Heart left ventricle (tissue), 16 donors: ENCODE measurements around the gene TGFBR3. TPM values are rescaled to one million over a fixed set of nuclear protein-coding genes. Genes with fewer than 3 reads are reported as not detected.

Source experiments
- ATAC-seq, 4 donors: fragments of 200-7000 bp; cut with Tn5 transposase; one replicate each; pipeline ENCODE4 v1.9.1; 2020 to 2022; ENCODE audit warnings: moderate library complexity in 4 of 4, mild to moderate bottlenecking in 3 of 4, moderate number of reproducible peaks in 1 of 4
- DNase-seq, 5 donors: peaks; one replicate each; pipeline ENCODE4 v3.0.0-alpha.2; 2020
- H3K27ac ChIP-seq, 12 donors: fragments of 200-600 bp; sonication (generic) in 4 of 12; one replicate each; pipeline versions ENCODE4 v1.5.0 to v1.8.0; 2016 to 2022; ENCODE audit warnings: mild to moderate bottlenecking in 2 of 12
- H3K27me3 ChIP-seq, 9 donors: fragments of 200-600 bp; sonication (generic) in 2 of 9; one replicate each; pipeline versions ENCODE4 v1.5.1 to v1.8.0; 2016 to 2022; ENCODE audit warnings: mild to moderate bottlenecking in 3 of 9
- H3K36me3 ChIP-seq, 9 donors: fragments of 200-600 bp; sonication (generic) in 2 of 9; one replicate each; pipeline versions ENCODE4 v1.5.0 to v1.8.0; 2018 to 2022; ENCODE audit warnings: mild to moderate bottlenecking in 2 of 9
- H3K4me1 ChIP-seq, 12 donors: fragments of 200-600 bp; sonication (generic) in 4 of 12; one replicate each; pipeline versions ENCODE4 v1.5.0 to v1.8.0; 2016 to 2022; ENCODE audit warnings: mild to moderate bottlenecking in 3 of 12
- H3K4me3 ChIP-seq, 12 donors: fragments of 200-600 bp; sonication (generic) in 4 of 12; one replicate each; pipeline versions ENCODE4 v1.5.0 to v1.8.0; 2017 to 2022; ENCODE audit warnings: mild to moderate bottlenecking in 9 of 12, moderate library complexity in 4 of 12
- H3K9me3 ChIP-seq, 12 donors: fragments of 200-600 bp; sonication (generic) in 4 of 12; one replicate each; pipeline versions ENCODE4 v1.5.0 to v1.8.0; 2016 to 2022; ENCODE audit warnings: mild to moderate bottlenecking in 1 of 12
- POLR2A ChIP-seq, 2 donors: fragments of 450-650 bp; IDR thresholded peaks; one replicate each; pipeline ENCODE4 v1.6.1; 2017; ENCODE audit warnings: antibody characterized with exemption in 2 of 2, mild to moderate bottlenecking in 2 of 2, moderate library complexity in 2 of 2
- WGBS, 4 donors: extraction: QIAGEN DNeasy Blood & Tissue Kit in 2 of 4; methylation state at CpG; one replicate each; pipeline versions ENCODE4 v1.1.5 to v1.1.7; 2013 to 2018; 5-methylcytosine and 5-hydroxymethylcytosine counted together
- intact Hi-C, 10 donors: fragments of 100-400 bp; cut with DNase I; formaldehyde crosslinking; loops; one replicate each; pipeline versions ENCODE4 v1.11.1 to v1.14.2; 2022
- polyA plus RNA-seq, 2 donors: library from polyadenylated mRNA; stranded (reverse); fragments of 200-250 nt; gene quantifications; one replicate each; pipeline ENCODE4 v1.2.3, GENCODE V29; 2013
- total RNA-seq, 9 donors: library from RNA; depleted of rRNA in 2 of 9; stranded (reverse); fragments of >200 nt in 2 of 9; fragmentation: NEBNext Ultra II Directional in 3 of 9; extraction: Animal tissue kit (Norgen Biotek cat#: 25700) in 3 of 9; gene quantifications; one replicate each; pipeline versions ENCODE4 v1.1.0 to v1.2.4, GENCODE V29; 2016 to 2023
- TF ChIP-seq, protein P1 (sequence below), 12 donors: fragments of 200-600 bp; sonication (generic) in 4 of 12; IDR thresholded peaks; one replicate each; pipeline versions ENCODE4 v1.5.0 to v1.8.0; 2018 to 2022; ENCODE audit warnings: antibody characterized with exemption in 12 of 12, mild to moderate bottlenecking in 5 of 12
- donor health status: ischemic (EF 13 %, LVEDD 7.1; RV severe dilation, severe dysfunction).
- donor health status: healthy with polysubstance abuse.
- donor health status: DM: no; HTN: yes; CAD: no.
- donor health status: DM: no; HTN: no; CAD: no.
- donor health status: ischemic (EF 25% LVEDD 6.9; RV normal size, moderate dysfunction).
- donor health status: ischemic (EF 25% LVEDD 5.7; RV mildly dilated, moderate dysfunction).
- donor health status: healthy.
- donor health status: DM: yes; HTN: yes; CAD: no.
- donor health status: ischemic (EF 35%, LVEDD 5.7; RV mildly dilated, moderate dysfunction).
- donor health status: nonischemic (EF 11% LVEDD 7.7; RV severe dilation, severe dysfunction).
- donor health status: DM: yes; HTN: yes; CAD: no.
- donor health status: PGD.
- donor health status: ischemic (EF 29% LVEDD 5.4; RV normal size, mild dysfunction).
- donor health status: nonischemic (EF 23%, LVEDD 6.1; RV moderate dilation, normal function).

Gene TGFBR3
- total and polyA plus RNA-seq, 11 donors = 6.9 to 51.8 (median 22.7) TPM

DNA sequence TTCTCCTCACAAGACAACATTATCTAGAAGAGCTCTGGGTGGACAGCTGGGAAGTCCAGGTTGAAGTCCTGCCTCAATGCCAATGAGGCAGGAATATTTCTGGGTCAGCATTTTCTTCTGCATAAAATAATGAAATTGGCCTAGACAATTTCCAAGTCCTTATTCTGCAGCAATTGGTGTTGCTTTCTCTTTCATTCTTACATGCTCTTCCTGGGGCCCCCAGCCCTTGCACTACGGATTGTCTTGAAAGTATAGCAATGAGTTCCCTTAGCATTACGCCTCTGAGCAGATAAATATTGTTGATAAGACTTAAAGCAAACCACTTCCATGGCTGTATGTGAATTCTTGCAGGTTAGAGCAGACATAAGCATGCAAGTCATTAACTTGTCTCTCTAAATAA lies 188.5 kb downstream of the TGFBR3 start:
- peak overlapping the region in 6 of 12 donors; percentile 23 to 78 (median 34) for H3K27ac ChIP-seq
- intact Hi-C loops = loop anchor here in 6 of 10 donors (5.0 to 10.0 kb wide), 6 partner anchors 35 to 187 kb away; partner anchors contain the start of gene TGFBR3 (in 1 of the 6)
- 43 to 56% (median 52%) methylated on average over 2 of the region's 2 CpGs for WGBS, 4 donors
- H3K4me3 ChIP-seq = no peak overlapping the region
- no peaks in the 10 kb centered on the region for H3K27me3 ChIP-seq
- H3K36me3 ChIP-seq = peaks cover 0 to 25% (median 11%) of the 10 kb centered on the region in 9 donors
- TF ChIP-seq, protein P1, sequence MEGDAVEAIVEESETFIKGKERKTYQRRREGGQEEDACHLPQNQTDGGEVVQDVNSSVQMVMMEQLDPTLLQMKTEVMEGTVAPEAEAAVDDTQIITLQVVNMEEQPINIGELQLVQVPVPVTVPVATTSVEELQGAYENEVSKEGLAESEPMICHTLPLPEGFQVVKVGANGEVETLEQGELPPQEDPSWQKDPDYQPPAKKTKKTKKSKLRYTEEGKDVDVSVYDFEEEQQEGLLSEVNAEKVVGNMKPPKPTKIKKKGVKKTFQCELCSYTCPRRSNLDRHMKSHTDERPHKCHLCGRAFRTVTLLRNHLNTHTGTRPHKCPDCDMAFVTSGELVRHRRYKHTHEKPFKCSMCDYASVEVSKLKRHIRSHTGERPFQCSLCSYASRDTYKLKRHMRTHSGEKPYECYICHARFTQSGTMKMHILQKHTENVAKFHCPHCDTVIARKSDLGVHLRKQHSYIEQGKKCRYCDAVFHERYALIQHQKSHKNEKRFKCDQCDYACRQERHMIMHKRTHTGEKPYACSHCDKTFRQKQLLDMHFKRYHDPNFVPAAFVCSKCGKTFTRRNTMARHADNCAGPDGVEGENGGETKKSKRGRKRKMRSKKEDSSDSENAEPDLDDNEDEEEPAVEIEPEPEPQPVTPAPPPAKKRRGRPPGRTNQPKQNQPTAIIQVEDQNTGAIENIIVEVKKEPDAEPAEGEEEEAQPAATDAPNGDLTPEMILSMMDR (IDR thresholded peaks at IDR 0.05) = no peak
- TF ChIP-seq POLR2A (IDR thresholded peaks at IDR 0.05) = no peak
- ATAC-seq = no peak
- DNase-seq = no peak
- H3K4me1 ChIP-seq = peaks cover 0 to 85% (median 49%) of the 10 kb centered on the region in 12 donors
- no peaks in the 10 kb centered on the region for H3K9me3 ChIP-seq

DNA sequence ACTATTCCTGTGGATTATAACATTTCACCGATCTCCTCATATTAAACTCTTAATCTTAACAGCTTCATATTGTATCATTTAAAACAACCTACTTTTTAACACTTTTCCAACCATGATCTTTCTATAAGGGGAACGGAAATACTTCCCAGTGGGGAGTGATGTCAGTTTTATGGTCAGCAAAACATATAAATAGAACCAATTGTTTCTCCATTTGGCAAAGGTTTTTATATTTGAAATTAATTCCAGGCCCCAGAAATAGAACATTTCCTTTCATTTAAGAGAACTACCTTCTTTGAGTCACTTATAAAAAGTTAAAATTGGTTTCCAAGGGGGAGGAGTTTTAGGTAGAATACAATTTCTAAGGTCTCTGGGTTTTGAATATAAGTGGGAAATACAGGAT lies 189.6 kb downstream of the TGFBR3 start:
- Histone ChIP-seq H3K4me1 (peaks cover 0 to 77% (median 47%) of the 10 kb centered on the region in 12 donors), H3K9me3 (no peaks in the 10 kb centered on the region), H3K36me3 (peaks cover 0 to 30% (median 11%) of the 10 kb centered on the region in 9 donors), H3K27me3 (no peaks in the 10 kb centered on the region), H3K4me3 (no peak overlapping the region), H3K27ac (peak overlapping the region in 4 of 12 donors; percentile 11 to 68 (median 18))
- DNase-seq (no peak), ATAC-seq (no peak)
- intact Hi-C loops = loop anchor here in 6 of 10 donors (5.0 to 10.0 kb wide), 6 partner anchors 36 to 188 kb away; partner anchors contain the start of gene TGFBR3 (in 1 of the 6)
- 41 to 69% (median 53%) methylated on average over 2 of the region's 2 CpGs for WGBS, 4 donors
- TF ChIP-seq, protein P1 (IDR thresholded peaks at IDR 0.05) = no peak
- TF ChIP-seq POLR2A (IDR thresholded peaks at IDR 0.05) = no peak

DNA sequence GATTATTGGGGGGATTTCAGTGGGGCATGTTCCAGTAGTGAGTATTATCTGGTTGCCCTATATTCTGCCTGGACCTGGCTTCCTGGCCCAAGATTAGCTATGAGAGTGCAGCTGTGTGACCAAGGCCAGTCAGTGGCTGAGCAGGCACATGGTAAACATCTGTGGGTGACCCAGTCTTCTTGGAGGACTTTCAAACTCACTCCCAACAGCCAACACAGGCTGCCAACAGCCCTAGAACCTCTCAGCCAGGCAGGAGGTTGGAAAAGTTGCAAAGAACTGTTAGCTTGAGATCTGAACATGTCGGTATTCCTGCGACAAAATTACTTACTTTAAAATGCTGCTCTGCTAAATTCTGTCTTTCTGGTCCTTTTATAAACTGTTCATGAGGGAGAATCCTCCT lies 192.4 kb downstream of the TGFBR3 start:
- Histone ChIP-seq H3K36me3 (peaks cover 0 to 31% (median 11%) of the 10 kb centered on the region in 9 donors), H3K27me3 (no peaks in the 10 kb centered on the region), H3K9me3 (no peaks in the 10 kb centered on the region), H3K4me1 (peaks cover 0 to 62% (median 42%) of the 10 kb centered on the region in 12 donors), H3K27ac (peak overlapping the region; percentile 42 to 79 (median 62)), H3K4me3 (no peak overlapping the region)
- DNase-seq (peak; percentile 56 to 83 (median 65)), ATAC-seq (peak; percentile 93 to 96 (median 94))
- WGBS, 4 donors = 40 to 69% (median 49%) methylated on average over 2 of the region's 2 CpGs
- no peak for TF ChIP-seq POLR2A (IDR thresholded peaks at IDR 0.05)
- TF ChIP-seq, protein P1 (IDR thresholded peaks at IDR 0.05) = no peak
- intact Hi-C loops = loop anchor here in 5 of 10 donors (5.0 to 10.0 kb wide), 5 partner anchors 51 to 194 kb away; partner anchors contain the start of gene TGFBR3 (in 2 of the 5)

DNA sequence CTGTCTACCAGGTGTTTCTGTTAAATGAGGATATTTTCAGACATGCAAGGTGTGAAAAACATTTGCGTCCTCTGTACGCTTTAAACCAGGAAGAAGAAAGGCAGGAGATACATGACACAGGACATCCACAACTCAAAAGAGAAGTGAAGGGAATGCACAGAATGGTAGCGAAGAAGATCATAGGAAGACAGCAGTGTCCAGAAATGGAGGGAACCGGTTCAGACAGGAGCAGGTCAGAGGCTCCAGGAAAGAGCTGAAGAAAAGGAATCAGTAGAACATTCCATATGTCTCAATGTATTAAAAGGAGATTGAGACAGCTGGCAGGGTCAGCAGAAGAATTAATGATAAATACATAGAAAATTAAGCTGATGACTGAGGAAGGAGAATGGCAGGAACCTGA lies 194.4 kb downstream of the TGFBR3 start:
- no peak overlapping the region for H3K4me3 ChIP-seq
- intact Hi-C loops = loop anchor here in 5 of 10 donors (5.0 to 10.0 kb wide), 5 partner anchors 53 to 196 kb away; partner anchors contain the start of gene TGFBR3 (in 2 of the 5)
- TF ChIP-seq, protein P1 (IDR thresholded peaks at IDR 0.05) = no peak
- TF ChIP-seq POLR2A (IDR thresholded peaks at IDR 0.05) = no peak
- ATAC-seq = no peak
- H3K36me3 ChIP-seq = peaks cover 0 to 31% (median 11%) of the 10 kb centered on the region in 9 donors
- no peak for DNase-seq
- no peaks in the 10 kb centered on the region for H3K27me3 ChIP-seq
- H3K4me1 ChIP-seq = peaks cover 0 to 50% (median 29%) of the 10 kb centered on the region in 12 donors
- whole genome bisulfite sequencing, 4 donors = 95 to 97% (median 96%) methylated on average over 4 of the region's 4 CpGs
- H3K27ac ChIP-seq = no peak overlapping the region
- H3K9me3 ChIP-seq = no peaks in the 10 kb centered on the region
